ENCODE results near the gene TFEB.
A peak's percentile ranks its signal among the peaks of the same experiment; 100 is the strongest.

The TFEB gene

GRCh38 chr6:41722969-41723529, 12.4 kb downstream of the TFEB start:
- no peak for DNase-seq (ENCODE audit: low spot score)

- DNase-seq (ENCODE audit: low spot score): no peak
Measured at GRCh38 chr6:41721414-41721813, 14.0 kb downstream of the TFEB start.

- DNase-seq (ENCODE audit: low spot score): no peak
Measured at GRCh38 chr6:41720783-41721182, 14.6 kb downstream of the TFEB start.

GRCh38 chr6:41720262-41720620, 15.2 kb downstream of the TFEB start:
- no peak for DNase-seq (ENCODE audit: low spot score)

- DNase-seq (ENCODE audit: low spot score): no peak
Measured at GRCh38 chr6:41719436-41720261, 15.8 kb downstream of the TFEB start.

GRCh38 chr6:41718828-41719227, 16.6 kb downstream of the TFEB start:
- no peak for DNase-seq (ENCODE audit: low spot score)

GRCh38 chr6:41717392-41717736, 18.0 kb downstream of the TFEB start:
- DNase-seq (ENCODE audit: low spot score): no peak

GRCh38 chr6:41716516-41717391, 18.7 kb downstream of the TFEB start:
- DNase-seq (ENCODE audit: low spot score): no peak

GRCh38 chr6:41715795-41716515, 19.5 kb downstream of the TFEB start:
- no peak for DNase-seq (ENCODE audit: low spot score)

- no peak for DNase-seq (ENCODE audit: low spot score)
Measured at GRCh38 chr6:41714556-41715273, 20.7 kb downstream of the TFEB start.

- DNase-seq (ENCODE audit: low spot score): no peak
Measured at GRCh38 chr6:41713650-41714291, 21.6 kb downstream of the TFEB start.

GRCh38 chr6:41713159-41713649, 22.2 kb downstream of the TFEB start:
- no peak for DNase-seq (ENCODE audit: low spot score)

GRCh38 chr6:41712651-41713103, 22.7 kb downstream of the TFEB start:
- DNase-seq (ENCODE audit: low spot score): no peak

GRCh38 chr6:41711323-41712038, 23.9 kb downstream of the TFEB start:
- DNase-seq (ENCODE audit: low spot score): no peak

- DNase-seq (ENCODE audit: low spot score): no peak
Measured at GRCh38 chr6:41709375-41709774, 26.0 kb downstream of the TFEB start.

GRCh38 chr6:41708856-41709255, 26.6 kb downstream of the TFEB start:
- no peak for DNase-seq (ENCODE audit: low spot score)

GRCh38 chr6:41707565-41708200, 27.7 kb downstream of the TFEB start:
- peak; percentile 60 for DNase-seq (ENCODE audit: low spot score)

GRCh38 chr6:41706876-41707564, 28.4 kb downstream of the TFEB start:
- no peak for DNase-seq (ENCODE audit: low spot score)

All from CD4-positive, alpha-beta T cell treated with Interleukin-6 at 100 ng/mL for 8 hours (primary cell).